Mammary epithelial cell (primary cell): Measurements from ENCODE around the gene DSP.

ENCODE experiments used
- CTCF ChIP-seq, 2 donors: IDR thresholded peaks in 1 of 2; conservative IDR thresholded peaks in 1 of 2; 2 replicates each; pipeline ENCODE4 v1.5.1; 2011 to 2012; ENCODE audit warnings: inconsistent platforms in 2 of 2, low read length in 2 of 2, mild to moderate bottlenecking in 2 of 2, control low read depth in 1 of 2, low read depth in 1 of 2; ENCODE audit not compliant: insufficient read depth in 1 of 2; ENCODE audit errors: extremely low read depth in 1 of 2
- EZH2 ChIP-seq: IDR thresholded peaks from 2 replicates; pipeline ENCODE4 v1.6.1; 2012; ENCODE audit warnings: low read length, inconsistent platforms, borderline replicate concordance

- TF ChIP-seq CTCF (conservative IDR thresholded peaks at IDR 0.05 in 1 of 2, IDR thresholded peaks at IDR 0.05 in 1 of 2; ENCODE audit: extremely low read depth in 1 of 2, insufficient read depth in 1 of 2, low read depth in 1 of 2, low read length in 2 of 2) = no peak
- TF ChIP-seq EZH2 = no peak
These were observed 33.9 kb upstream of the DSP start for GRCh38 chr6:7507600-7507999.
